AG09309 (cell line): ENCODE measurements around the gene STPG4.
A peak's percentile ranks its signal among the peaks of the same experiment; 100 is the strongest.
"Not testable (repeated sequence)": the region's sequence is repeated elsewhere in the genome, so short reads cannot be mapped to it uniquely, and the experiment has no call there.

ENCODE experiments used
- DNase-seq: peaks from one replicate; pipeline ENCODE4 v3.0.0-alpha.2; 2010; ENCODE audit warnings: low read depth
- H3K4me3 ChIP-seq: 2 replicates; pipeline ENCODE4 v1.5.1; 2011; ENCODE audit warnings: mild to moderate bottlenecking, low read depth, low read length, moderate library complexity; ENCODE audit not compliant: control insufficient read depth
- TF ChIP-seq, protein P1 (sequence below): IDR thresholded peaks from 2 replicates; pipeline ENCODE4 v1.5.1; 2011; ENCODE audit warnings: mild to moderate bottlenecking, low read depth, low read length, inconsistent platforms; ENCODE audit not compliant: insufficient read depth, control insufficient read depth; ENCODE audit errors: missing control alignments

STPG4 gene

DNA sequence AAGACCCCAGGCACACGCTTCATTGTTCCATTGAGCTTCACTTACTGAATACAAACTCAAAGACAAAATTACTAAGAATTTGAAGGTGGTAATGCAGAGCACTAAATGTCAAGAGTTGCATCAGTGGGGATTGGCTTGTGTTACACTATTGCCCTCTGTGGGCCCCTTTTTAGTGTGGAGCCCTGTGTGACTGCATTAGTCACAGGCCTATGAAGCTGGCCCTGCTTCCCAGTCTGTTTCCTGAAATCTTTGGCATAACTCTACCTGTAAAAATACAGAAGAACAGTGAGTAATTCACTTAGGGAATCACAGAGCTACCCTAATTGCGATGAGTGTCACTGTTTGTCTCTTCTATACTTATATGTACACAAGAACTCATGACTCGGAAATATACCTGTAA is 40.0 kb upstream of the STPG4 start:
- DNase-seq = no peak
- no peak overlapping the region for H3K4me3 ChIP-seq
- TF ChIP-seq, protein P1, sequence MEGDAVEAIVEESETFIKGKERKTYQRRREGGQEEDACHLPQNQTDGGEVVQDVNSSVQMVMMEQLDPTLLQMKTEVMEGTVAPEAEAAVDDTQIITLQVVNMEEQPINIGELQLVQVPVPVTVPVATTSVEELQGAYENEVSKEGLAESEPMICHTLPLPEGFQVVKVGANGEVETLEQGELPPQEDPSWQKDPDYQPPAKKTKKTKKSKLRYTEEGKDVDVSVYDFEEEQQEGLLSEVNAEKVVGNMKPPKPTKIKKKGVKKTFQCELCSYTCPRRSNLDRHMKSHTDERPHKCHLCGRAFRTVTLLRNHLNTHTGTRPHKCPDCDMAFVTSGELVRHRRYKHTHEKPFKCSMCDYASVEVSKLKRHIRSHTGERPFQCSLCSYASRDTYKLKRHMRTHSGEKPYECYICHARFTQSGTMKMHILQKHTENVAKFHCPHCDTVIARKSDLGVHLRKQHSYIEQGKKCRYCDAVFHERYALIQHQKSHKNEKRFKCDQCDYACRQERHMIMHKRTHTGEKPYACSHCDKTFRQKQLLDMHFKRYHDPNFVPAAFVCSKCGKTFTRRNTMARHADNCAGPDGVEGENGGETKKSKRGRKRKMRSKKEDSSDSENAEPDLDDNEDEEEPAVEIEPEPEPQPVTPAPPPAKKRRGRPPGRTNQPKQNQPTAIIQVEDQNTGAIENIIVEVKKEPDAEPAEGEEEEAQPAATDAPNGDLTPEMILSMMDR = no peak

- DNase-seq = no peak
- no peak overlapping the region for H3K4me3 ChIP-seq
- TF ChIP-seq, protein P1 = no peak
Measured at GRCh38 chr2:47194410-47194809, 39.3 kb upstream of the STPG4 start.

GRCh38 chr2:47193607-47194006 is 38.5 kb upstream of the STPG4 start:
- no peak for DNase-seq
- TF ChIP-seq, protein P1 = no peak
- H3K4me3 ChIP-seq = no peak overlapping the region

DNA sequence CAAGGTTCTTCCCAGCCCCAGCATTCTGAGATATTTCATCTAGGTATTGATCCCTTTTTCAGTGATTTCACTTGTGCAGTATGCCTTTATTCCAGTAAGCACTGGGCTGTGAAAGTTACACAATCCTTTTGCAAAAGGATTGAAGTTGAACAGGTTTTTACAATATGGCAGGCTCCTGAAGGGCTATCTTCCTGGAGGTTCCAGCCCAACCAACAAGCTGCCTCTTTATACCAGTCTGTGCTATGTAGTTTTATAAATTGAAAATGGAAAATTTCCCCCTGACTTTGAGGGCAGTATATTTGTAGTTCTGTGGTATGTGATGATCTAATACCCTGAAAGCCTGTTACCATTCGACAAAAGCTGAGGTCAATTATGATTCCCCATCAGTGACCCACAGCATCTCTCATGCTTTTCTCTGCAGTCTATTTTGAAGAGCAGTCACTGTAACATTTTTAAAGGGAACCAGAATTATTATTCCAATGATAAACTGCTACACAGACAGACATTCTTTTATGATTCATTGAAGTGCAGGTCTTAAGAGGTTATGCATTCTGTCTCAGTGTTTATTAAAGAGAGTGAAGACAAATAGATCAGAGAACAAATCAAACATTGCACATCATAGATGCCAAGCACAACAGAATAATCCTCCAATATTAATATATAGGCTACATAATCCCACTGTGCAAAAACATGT is 35.2 kb upstream of the STPG4 start:
- TF ChIP-seq, protein P1 = no peak
- no peak overlapping the region for H3K4me3 ChIP-seq
- no peak for DNase-seq

- DNase-seq = peak; percentile 79
Measured at GRCh38 chr2:47189635-47190034, 34.5 kb upstream of the STPG4 start.

DNA sequence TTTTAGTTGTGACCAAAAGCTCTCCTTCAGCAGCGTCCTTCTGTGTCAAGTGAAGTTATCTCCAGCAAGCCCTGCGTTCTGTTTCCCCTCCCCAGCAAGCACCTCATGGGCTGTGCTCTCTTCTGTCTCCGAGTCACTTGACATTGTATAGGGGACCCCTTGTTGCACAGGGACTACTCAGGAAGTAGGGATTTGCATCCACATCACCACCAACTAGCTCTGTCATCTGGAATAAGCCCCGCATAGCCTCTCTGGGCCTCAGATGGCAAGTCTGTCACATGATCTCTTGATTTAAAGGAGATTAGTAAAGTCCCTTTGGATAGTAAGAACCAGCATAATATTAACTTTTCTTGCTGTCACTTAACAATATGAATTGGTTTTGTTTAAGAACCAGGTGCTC is 32.0 kb upstream of the STPG4 start:
- H3K4me3 ChIP-seq = no peak overlapping the region
- no peak for DNase-seq
- TF ChIP-seq, protein P1 = no peak

More at GRCh38 chr2:47189635-47190034, 34.5 kb upstream of the STPG4 start:
- H3K4me3 ChIP-seq = no peak overlapping the region
- TF ChIP-seq, protein P1 = no peak

- TF ChIP-seq, protein P1 = no peak
- DNase-seq = no peak
- H3K4me3 ChIP-seq = no peak overlapping the region
Measured at GRCh38 chr2:47186351-47186750, 31.2 kb upstream of the STPG4 start.

DNA sequence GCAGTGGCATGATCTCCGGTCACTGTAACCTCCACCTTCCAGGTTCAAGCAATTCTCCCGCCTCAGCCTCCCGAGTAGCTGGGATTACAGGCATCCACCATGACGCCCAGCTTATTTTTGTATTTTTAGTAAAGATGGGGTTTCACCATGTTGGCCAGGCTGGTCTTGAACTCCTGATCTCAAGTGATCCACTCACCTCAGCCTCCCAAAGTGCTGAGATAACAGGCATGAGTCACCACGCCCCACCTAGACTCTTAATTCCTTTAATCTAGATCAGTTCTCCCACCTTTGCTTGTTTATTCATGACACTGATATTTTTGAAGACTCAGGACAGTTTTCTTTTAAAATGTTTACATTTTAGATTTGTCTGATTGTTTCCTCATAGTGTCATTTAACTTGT is 30.0 kb upstream of the STPG4 start:
- not testable (repeated sequence) for DNase-seq, H3K4me3 ChIP-seq
